DOHH2 (cell line): Measurements from ENCODE around the gene NBPF6.

ENCODE experiments used
- H3F3A ChIP-seq: fragments of 200-600 bp; sonication (generic), shearing (Covaris generic); 2 replicates; pipeline ENCODE4 v1.6.0; 2016; ENCODE audit warnings: antibody characterized with exemption, mild to moderate bottlenecking; ENCODE audit not compliant: control insufficient read depth, insufficient read depth
- H3K27ac ChIP-seq: fragments of 200-600 bp; sonication (generic); 2 replicates; pipeline ENCODE4 v1.5.1; 2014; ENCODE audit warnings: low read depth, mild to moderate bottlenecking, low read length, moderate library complexity
- H3K27me3 ChIP-seq: fragments of 200-600 bp; sonication (generic); 2 replicates; pipeline ENCODE4 v1.6.1; 2014; ENCODE audit warnings: mild to moderate bottlenecking, low read length, mixed read lengths; ENCODE audit not compliant: control insufficient read depth
- H3K36me3 ChIP-seq: fragments of 200-600 bp; sonication (generic); 2 replicates; pipeline ENCODE4 v1.6.1; 2014; ENCODE audit warnings: mild to moderate bottlenecking, low read length, moderate library complexity, mixed read lengths; ENCODE audit not compliant: control insufficient read depth
- H3K4me1 ChIP-seq: fragments of 200-600 bp; sonication (generic); 2 replicates; pipeline ENCODE4 v1.6.1; 2014; ENCODE audit warnings: mild to moderate bottlenecking, low read length, mixed read lengths; ENCODE audit not compliant: control insufficient read depth
- H3K4me2 ChIP-seq: fragments of 200-600 bp; sonication (generic); 2 replicates; pipeline ENCODE4 v1.6.0; 2014; ENCODE audit warnings: mild to moderate bottlenecking, low read length, moderate library complexity
- H3K4me3 ChIP-seq: fragments of 200-600 bp; sonication (generic); 2 replicates; pipeline ENCODE4 v1.5.1; 2014; ENCODE audit warnings: mild to moderate bottlenecking, low read length, mixed read lengths
- H3K79me2 ChIP-seq: fragments of 200-600 bp; sonication (generic); 2 replicates; pipeline ENCODE4 v1.6.1; 2014; ENCODE audit warnings: mild to moderate bottlenecking, low read length, mixed read lengths; ENCODE audit not compliant: control insufficient read depth
- H3K9me2 ChIP-seq: fragments of 200-600 bp; sonication (generic); replicated peaks from 2 replicates; pipeline ENCODE4 v1.6.1; 2014; ENCODE audit warnings: mild to moderate bottlenecking, low read length, mixed read lengths; ENCODE audit not compliant: control insufficient read depth
- H3K9me3 ChIP-seq: fragments of 200-600 bp; sonication (generic); 2 replicates; pipeline ENCODE4 v1.6.1; 2014; ENCODE audit warnings: antibody characterized with exemption, low read length, mixed read lengths; ENCODE audit not compliant: control insufficient read depth, insufficient read depth
- H4K20me1 ChIP-seq: fragments of 200-600 bp; sonication (generic); 2 replicates; pipeline ENCODE4 v1.6.0; 2014; ENCODE audit warnings: low read depth, mild to moderate bottlenecking, antibody characterized with exemption, low read length, moderate library complexity; ENCODE audit not compliant: control insufficient read depth, insufficient read depth
- CTCF ChIP-seq: fragments of 200-600 bp; sonication (generic); IDR thresholded peaks from one replicate; pipeline ENCODE4 v1.5.1; 2014; ENCODE audit warnings: antibody characterized with exemption, mild to moderate bottlenecking, low read depth, low read length; ENCODE audit not compliant: poor library complexity, severe bottlenecking
- EZH2phosphoT487 ChIP-seq: fragments of 200-600 bp; sonication (generic); IDR thresholded peaks from 2 replicates; pipeline ENCODE4 v1.6.1; 2017; ENCODE audit warnings: borderline replicate concordance, mild to moderate bottlenecking, antibody characterized with exemption, low read length, moderate library complexity, mixed read lengths

Gene NBPF6

GRCh38 chr1:108502138-108502537, 52.0 kb downstream of the NBPF6 start:
- Histone ChIP-seq H3K4me2 (no peak overlapping the region), H3K4me1 (no peaks in the 10 kb centered on the region), H3K36me3 (no peaks in the 10 kb centered on the region), H3K9me2 (no peaks in the 10 kb centered on the region), H3K27me3 (peaks cover 3% of the 10 kb centered on the region; the same call in 1 of the 2 replicates), H4K20me1 (no peaks in the 10 kb centered on the region), H3K27ac (no peak overlapping the region), H3K9me3 (no peaks in the 10 kb centered on the region), H3K4me3 (no peak overlapping the region), H3F3A (no peaks in the 10 kb centered on the region), H3K79me2 (no peaks in the 10 kb centered on the region)
- TF ChIP-seq EZH2phosphoT487 (no peak), CTCF (no peak)

GRCh38 chr1:108502624-108503023, 52.5 kb downstream of the NBPF6 start:
- no peaks in the 10 kb centered on the region for H3K36me3 ChIP-seq
- H3K79me2 ChIP-seq: no peaks in the 10 kb centered on the region
- H4K20me1 ChIP-seq: no peaks in the 10 kb centered on the region
- H3K27me3 ChIP-seq: peaks cover 3% of the 10 kb centered on the region; the same call in 1 of the 2 replicates
- H3K4me2 ChIP-seq: no peak overlapping the region
- no peak for TF ChIP-seq EZH2phosphoT487
- no peak for TF ChIP-seq CTCF
- H3K9me3 ChIP-seq: no peaks in the 10 kb centered on the region
- no peaks in the 10 kb centered on the region for H3K9me2 ChIP-seq
- H3K4me1 ChIP-seq: no peaks in the 10 kb centered on the region
- no peak overlapping the region for H3K4me3 ChIP-seq
- no peak overlapping the region for H3K27ac ChIP-seq
- H3F3A ChIP-seq: no peaks in the 10 kb centered on the region

- no peaks in the 10 kb centered on the region for H3K79me2 ChIP-seq
- H3K27ac ChIP-seq: no peak overlapping the region
- H3K9me3 ChIP-seq: no peaks in the 10 kb centered on the region
- no peaks in the 10 kb centered on the region for H3K4me1 ChIP-seq
- H3K4me2 ChIP-seq: no peak overlapping the region
- no peak overlapping the region for H3K4me3 ChIP-seq
- H3K9me2 ChIP-seq: no peaks in the 10 kb centered on the region
- TF ChIP-seq EZH2phosphoT487: no peak
- TF ChIP-seq CTCF: no peak
- no peaks in the 10 kb centered on the region for H3F3A ChIP-seq
- peaks cover 3% of the 10 kb centered on the region; the same call in 1 of the 2 replicates for H3K27me3 ChIP-seq
- no peaks in the 10 kb centered on the region for H4K20me1 ChIP-seq
- no peaks in the 10 kb centered on the region for H3K36me3 ChIP-seq
Observed at GRCh38 chr1:108503062-108503733, 53.1 kb downstream of the NBPF6 start.
